Esophagus muscularis mucosa (tissue), 4 donors: ENCODE results near the gene RBM44. TPM values are rescaled to one million over a fixed set of nuclear protein-coding genes. Genes with fewer than 3 reads are reported as not detected.

Experiments
- DNase-seq: peaks from one replicate; pipeline ENCODE4 v3.0.0-alpha.2; 2017; ENCODE audit errors: extremely low spot score
- H3K27ac ChIP-seq, 4 donors: fragments of 200-600 bp; sonication (generic); replicated peaks in 1 of 4; 1 replicate in 3 of 4; 2 replicates in 1 of 4; pipeline ENCODE4 v1.5.1; 2016 to 2019; ENCODE audit warnings: mild to moderate bottlenecking in 1 of 4
- H3K27me3 ChIP-seq, 4 donors: fragments of 200-600 bp; sonication (generic); one replicate each; pipeline versions ENCODE4 v1.5.1 to v1.6.0; 2016 to 2019
- H3K36me3 ChIP-seq, 4 donors: fragments of 200-600 bp; sonication (generic); one replicate each; pipeline ENCODE4 v1.5.1; 2016 to 2019
- H3K4me1 ChIP-seq, 4 donors: fragments of 200-600 bp; sonication (generic); one replicate each; pipeline ENCODE4 v1.5.1; 2016 to 2019
- H3K4me3 ChIP-seq, 4 donors: fragments of 200-600 bp; sonication (generic); 1 replicate in 2 of 4; 2 replicates in 2 of 4; pipeline ENCODE4 v1.5.1; 2016 to 2019; ENCODE audit warnings: mild to moderate bottlenecking in 4 of 4, moderate library complexity in 1 of 4
- H3K9me3 ChIP-seq, 4 donors: fragments of 200-600 bp; sonication (generic); 1 replicate in 3 of 4; 2 replicates in 1 of 4; pipeline ENCODE4 v1.5.1; 2016 to 2019
- CTCF ChIP-seq, 3 experiments: fragments of 200-600 bp in 2 of 3; fragments of 450-650 bp in 1 of 3; sonication (generic) in 2 of 3; IDR thresholded peaks; one replicate each; pipeline ENCODE4 v1.5.1; 2017 to 2019; ENCODE audit warnings: antibody characterized with exemption in 3 of 3, mild to moderate bottlenecking in 2 of 3, moderate library complexity in 1 of 3
- EP300 ChIP-seq: sonication (generic); formaldehyde crosslinking; IDR thresholded peaks from one replicate; pipeline ENCODE4 v1.6.1; 2017; ENCODE audit warnings: antibody characterized with exemption
- POLR2A ChIP-seq: fragments of 450-650 bp; IDR thresholded peaks from one replicate; pipeline ENCODE4 v1.6.1; 2017; ENCODE audit warnings: antibody characterized with exemption, moderate library complexity, mild to moderate bottlenecking, low read depth
- POLR2AphosphoS5 ChIP-seq, 2 donors: sonication (generic); formaldehyde crosslinking; IDR thresholded peaks; one replicate each; pipeline ENCODE4 v1.6.1; 2017; ENCODE audit warnings: antibody characterized with exemption in 2 of 2
- WGBS: methylation state at CpG from one replicate; pipeline ENCODE4 v1.1.5; 2018; 5-methylcytosine and 5-hydroxymethylcytosine counted together
- intact Hi-C: fragments of 100-400 bp; cut with DNase I; formaldehyde crosslinking; loops from one replicate; pipeline ENCODE4 v1.15.1; 2023
- total RNA-seq, 4 donors: library from RNA; depleted of rRNA; stranded (reverse); fragments of >200 nt; gene quantifications; one replicate each; pipeline versions ENCODE4 v1.1.0 to v1.2.1, GENCODE V29; 2016

Gene RBM44
- total RNA-seq, 4 donors from 2014 or later = 0.42 to 0.99 (median 0.61) TPM

- peak overlapping the region in 1 of 4 donors; percentile 9 for H3K4me3 ChIP-seq
- no peaks in the 10 kb centered on the region for H3K9me3 ChIP-seq
- no peak for DNase-seq
- intact Hi-C loops = no loop called here
- no peaks in the 10 kb centered on the region for H3K36me3 ChIP-seq
- peaks cover 67 to 100% (median 92%) of the 10 kb centered on the region in 4 donors for H3K4me1 ChIP-seq
- 56% methylated on average over 18 of the region's 23 CpGs for WGBS
- TF ChIP-seq POLR2AphosphoS5 (IDR thresholded peaks at IDR 0.05) (peak in 1 of 2 donors; percentile 12), CTCF (IDR thresholded peaks at IDR 0.05) (no peak)
- H3K27me3 ChIP-seq = no peaks in the 10 kb centered on the region
- peak overlapping the region; percentile 82 to 95 (median 93) for H3K27ac ChIP-seq
Observed at GRCh38 chr2:237870754-237871651, 72.4 kb downstream of the RBM44 start.

- peaks cover 67 to 100% (median 93%) of the 10 kb centered on the region in 4 donors for H3K4me1 ChIP-seq
- 89% methylated on average over 12 of the region's 19 CpGs for WGBS
- peaks cover 0 to 2% (median 0%) of the 10 kb centered on the region in 4 donors for H3K36me3 ChIP-seq
- no peak overlapping the region for H3K4me3 ChIP-seq
- DNase-seq = no peak
- H3K27me3 ChIP-seq = no peaks in the 10 kb centered on the region
- no peaks in the 10 kb centered on the region for H3K9me3 ChIP-seq
- H3K27ac ChIP-seq = peak overlapping the region; percentile 82 to 95 (median 93)
- intact Hi-C loops = no loop called here
- TF ChIP-seq POLR2A (no peak), EP300 (no peak), CTCF (IDR thresholded peaks at IDR 0.05) (no peak), POLR2AphosphoS5 (IDR thresholded peaks at IDR 0.05) (no peak)
Observed at GRCh38 chr2:237872178-237872887, 73.8 kb downstream of the RBM44 start.

- no peaks in the 10 kb centered on the region for H3K9me3 ChIP-seq
- H3K27me3 ChIP-seq = no peaks in the 10 kb centered on the region
- DNase-seq = no peak
- H3K36me3 ChIP-seq = peaks cover 0 to 3% (median 1%) of the 10 kb centered on the region in 4 donors
- peaks cover 68 to 100% (median 94%) of the 10 kb centered on the region in 4 donors for H3K4me1 ChIP-seq
- TF ChIP-seq POLR2AphosphoS5 (IDR thresholded peaks at IDR 0.05) (peak; percentile 20 to 36), POLR2A (no peak)
- intact Hi-C loops = no loop called here
- 35% methylated on average over 11 of the region's 11 CpGs for WGBS
- H3K27ac ChIP-seq = peak overlapping the region; percentile 82 to 95 (median 93)
- H3K4me3 ChIP-seq = no peak overlapping the region
Observed at GRCh38 chr2:237873421-237873831, 74.8 kb downstream of the RBM44 start.

GRCh38 chr2:237873897-237874551 lies 75.4 kb downstream of the RBM44 start:
- peaks cover 73 to 100% (median 94%) of the 10 kb centered on the region in 4 donors for H3K4me1 ChIP-seq
- DNase-seq = no peak
- intact Hi-C loops = no loop called here
- H3K27ac ChIP-seq = peak overlapping the region; percentile 82 to 95 (median 93)
- 85% methylated on average over 11 of the region's 14 CpGs for WGBS
- TF ChIP-seq EP300 (no peak), POLR2A (no peak), CTCF (IDR thresholded peaks at IDR 0.05) (no peak), POLR2AphosphoS5 (IDR thresholded peaks at IDR 0.05) (no peak)
- peak overlapping the region in 1 of 4 donors; percentile 17 for H3K4me3 ChIP-seq
- peaks cover 0 to 3% (median 2%) of the 10 kb centered on the region in 4 donors for H3K36me3 ChIP-seq
- no peaks in the 10 kb centered on the region for H3K9me3 ChIP-seq
- H3K27me3 ChIP-seq = no peaks in the 10 kb centered on the region
